OCI-LY3 (cell line): Measurements from ENCODE around the gene UBE2QL1.

Source experiments
- EZH2phosphoT487 ChIP-seq: fragments of 200-600 bp; shearing (Covaris generic); IDR thresholded peaks from 2 replicates; pipeline ENCODE4 v1.6.1; 2018; ENCODE audit warnings: antibody characterized with exemption, mixed run types, low read depth
- TF ChIP-seq, protein P1 (sequence below): fragments of 200-600, 300-600 bp; sonication (generic); IDR thresholded peaks from 2 replicates; pipeline ENCODE4 v1.5.1; 2014; ENCODE audit warnings: antibody characterized with exemption, low read length, low read depth

- TF ChIP-seq, protein P1, sequence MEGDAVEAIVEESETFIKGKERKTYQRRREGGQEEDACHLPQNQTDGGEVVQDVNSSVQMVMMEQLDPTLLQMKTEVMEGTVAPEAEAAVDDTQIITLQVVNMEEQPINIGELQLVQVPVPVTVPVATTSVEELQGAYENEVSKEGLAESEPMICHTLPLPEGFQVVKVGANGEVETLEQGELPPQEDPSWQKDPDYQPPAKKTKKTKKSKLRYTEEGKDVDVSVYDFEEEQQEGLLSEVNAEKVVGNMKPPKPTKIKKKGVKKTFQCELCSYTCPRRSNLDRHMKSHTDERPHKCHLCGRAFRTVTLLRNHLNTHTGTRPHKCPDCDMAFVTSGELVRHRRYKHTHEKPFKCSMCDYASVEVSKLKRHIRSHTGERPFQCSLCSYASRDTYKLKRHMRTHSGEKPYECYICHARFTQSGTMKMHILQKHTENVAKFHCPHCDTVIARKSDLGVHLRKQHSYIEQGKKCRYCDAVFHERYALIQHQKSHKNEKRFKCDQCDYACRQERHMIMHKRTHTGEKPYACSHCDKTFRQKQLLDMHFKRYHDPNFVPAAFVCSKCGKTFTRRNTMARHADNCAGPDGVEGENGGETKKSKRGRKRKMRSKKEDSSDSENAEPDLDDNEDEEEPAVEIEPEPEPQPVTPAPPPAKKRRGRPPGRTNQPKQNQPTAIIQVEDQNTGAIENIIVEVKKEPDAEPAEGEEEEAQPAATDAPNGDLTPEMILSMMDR: no peak
- TF ChIP-seq EZH2phosphoT487: no peak
Observed at GRCh38 chr5:6448141-6448491, 543 bp upstream of the UBE2QL1 start.
